SK-N-SH (cell line): ENCODE measurements around the gene RILPL1. TPM values are rescaled to one million over a fixed set of nuclear protein-coding genes. Genes with fewer than 3 reads are reported as not detected.

Experiments used
- CTCF ChIA-PET: fragments of 300-600, 350-600 bp; formaldehyde crosslinking; extraction: SDS; loops from one replicate; lab custom pipeline; 2021; lab: Yijun Ruan, JAX
- POLR2A ChIA-PET: fragments of 350-600 bp; sonication (Branson Sonifier 250); formaldehyde crosslinking; extraction: SDS; loops from one replicate; lab custom pipeline; 2020; ENCODE audit warnings: antibody characterized with exemption, inconsistent platforms; lab: Yijun Ruan, JAX
- DNase-seq: peaks from one replicate; pipeline ENCODE4 v3.0.0; 2012
- H2AFZ ChIP-seq: fragments of 200-600 bp; sonication (generic); 2 replicates; pipeline ENCODE4 v1.8.1; 2016; ENCODE audit warnings: antibody characterized with exemption, mild to moderate bottlenecking, low read depth
- H3F3A ChIP-seq: fragments of 200-600 bp; sonication (generic); replicated peaks from 2 replicates; pipeline ENCODE3; 2016; ENCODE audit warnings: antibody characterized with exemption, mild to moderate bottlenecking; ENCODE audit not compliant: insufficient read depth
- H3K27ac ChIP-seq, 2 experiments: fragments of 200-500 bp in 1 of 2; fragments of 200-600 bp in 1 of 2; sonication (Bioruptor generic) in 1 of 2; sonication (generic), shearing (Covaris generic) in 1 of 2; 2 replicates each; pipeline versions ENCODE4 v1.5.1 to v1.6.1; 2014 to 2016; ENCODE audit warnings: low read depth in 2 of 2, inconsistent platforms in 1 of 2, low read length in 1 of 2, mild to moderate bottlenecking in 1 of 2, mixed read lengths in 1 of 2
- H3K27me3 ChIP-seq: fragments of 200-600 bp; sonication (generic), shearing (Covaris generic); 2 replicates; pipeline ENCODE4 v1.6.1; 2016; ENCODE audit warnings: mixed run types; ENCODE audit not compliant: insufficient read depth
- H3K36me3 ChIP-seq, 2 experiments: fragments of 200-500 bp in 1 of 2; fragments of 200-600 bp in 1 of 2; sonication (Bioruptor generic) in 1 of 2; sonication (generic) in 1 of 2; replicated peaks in 1 of 2; 2 replicates each; pipeline versions ENCODE3 to v1.5.1; 2014 to 2016; ENCODE audit warnings: low read length in 1 of 2, mild to moderate bottlenecking in 1 of 2; ENCODE audit not compliant: insufficient read depth in 2 of 2, control insufficient read depth in 1 of 2
- H3K4me1 ChIP-seq, 2 experiments: fragments of 200-500 bp in 1 of 2; fragments of 200-600 bp in 1 of 2; sonication (Bioruptor generic) in 1 of 2; sonication (generic), shearing (Covaris generic) in 1 of 2; 2 replicates each; pipeline versions ENCODE4 v1.5.1 to v1.6.1; 2014 to 2016; ENCODE audit warnings: low read depth in 1 of 2, low read length in 1 of 2, mixed run types in 1 of 2; ENCODE audit not compliant: insufficient read depth in 2 of 2, control insufficient read depth in 1 of 2
- H3K4me2 ChIP-seq: fragments of 200-600 bp; sonication (generic), shearing (Covaris generic); 2 replicates; pipeline ENCODE4 v1.6.1; 2017; ENCODE audit warnings: mixed run types
- H3K4me3 ChIP-seq, 2 experiments: fragments of 200-500 bp in 1 of 2; fragments of 200-600 bp in 1 of 2; sonication (Bioruptor generic) in 1 of 2; sonication (generic), shearing (Covaris generic) in 1 of 2; 2 replicates each; pipeline versions ENCODE4 v1.5.1 to v1.8.1; 2014 to 2016; ENCODE audit warnings: low read depth in 2 of 2, inconsistent platforms in 1 of 2, low read length in 1 of 2, mild to moderate bottlenecking in 1 of 2, mixed read lengths in 1 of 2, moderate library complexity in 1 of 2
- H3K79me2 ChIP-seq: fragments of 200-600 bp; sonication (generic); 2 replicates; pipeline ENCODE4 v1.8.1; 2017; ENCODE audit warnings: mild to moderate bottlenecking; ENCODE audit not compliant: insufficient read depth
- H3K9ac ChIP-seq: fragments of 200-600 bp; sonication (generic); 2 replicates; pipeline ENCODE4 v1.6.1; 2017; ENCODE audit warnings: mixed run types
- H3K9me2 ChIP-seq: fragments of 200-600 bp; sonication (generic); 2 replicates; pipeline ENCODE4 v1.6.1; 2017; ENCODE audit warnings: mixed run types
- H3K9me3 ChIP-seq: fragments of 200-600 bp; sonication (generic); 2 replicates; pipeline ENCODE4 v1.6.1; 2017; ENCODE audit warnings: mixed run types, mild to moderate bottlenecking, moderate library complexity
- H4K20me1 ChIP-seq: fragments of 200-600 bp; sonication (generic); 2 replicates; pipeline ENCODE4 v1.6.1; 2017; ENCODE audit warnings: mild to moderate bottlenecking, mixed run types; ENCODE audit not compliant: insufficient read depth
- CHD2 ChIP-seq: fragments of 150-350 bp; IDR thresholded peaks from 2 replicates; pipeline ENCODE4 v1.6.1; 2018; ENCODE audit warnings: low read length; ENCODE audit not compliant: partially characterized antibody
- EZH2phosphoT487 ChIP-seq: fragments of 200-600 bp; sonication (generic); IDR thresholded peaks from 2 replicates; pipeline ENCODE4 v1.6.1; 2017; ENCODE audit warnings: low read depth, mixed run types, mild to moderate bottlenecking, antibody characterized with exemption, moderate library complexity, borderline replicate concordance
- FOSL2 ChIP-seq: IDR thresholded peaks from 2 replicates; pipeline ENCODE4 v1.4.0; 2012; ENCODE audit warnings: low read depth, mild to moderate bottlenecking, moderate library complexity, borderline replicate concordance
- FOXM1 ChIP-seq: IDR thresholded peaks from 2 replicates; pipeline ENCODE4 v1.4.0; 2012; ENCODE audit warnings: low read depth, mild to moderate bottlenecking
- IRF3 ChIP-seq: fragments of 150-350 bp; IDR thresholded peaks from 2 replicates; pipeline ENCODE4 v1.6.1; 2016; ENCODE audit warnings: mild to moderate bottlenecking, low read depth, low read length
- PBX3 ChIP-seq: IDR thresholded peaks from 2 replicates; pipeline ENCODE4; 2012
- REST ChIP-seq: IDR thresholded peaks from 2 replicates; pipeline ENCODE4 v1.6.1; 2012; ENCODE audit warnings: mild to moderate bottlenecking, low read depth, low read length, moderate library complexity
- SIN3A ChIP-seq: IDR thresholded peaks from 2 replicates; pipeline ENCODE4 v1.6.1; 2012; ENCODE audit warnings: low read depth, mild to moderate bottlenecking, low read length, moderate library complexity, borderline replicate concordance
- SMC3 ChIP-seq: IDR thresholded peaks from 2 replicates; pipeline ENCODE4 v1.6.1; 2012; ENCODE audit warnings: low read depth, low read length, improper control_type of control experiment
- TCF12 ChIP-seq: IDR thresholded peaks from 2 replicates; pipeline ENCODE4 v1.4.0; 2012
- TEAD4 ChIP-seq: IDR thresholded peaks from 2 replicates; pipeline ENCODE4 v1.4.0; 2012; ENCODE audit warnings: mild to moderate bottlenecking, borderline replicate concordance; ENCODE audit not compliant: insufficient read depth
- USF1 ChIP-seq: IDR thresholded peaks from 2 replicates; pipeline ENCODE4 v1.4.0; 2012; ENCODE audit warnings: low read depth, borderline replicate concordance
- USF2 ChIP-seq: fragments of 150-350 bp; IDR thresholded peaks from 2 replicates; pipeline ENCODE4 v1.6.1; 2017; ENCODE audit warnings: antibody characterized with exemption, low read length, low read depth, borderline replicate concordance
- ZBTB33 ChIP-seq: IDR thresholded peaks from 2 replicates; pipeline ENCODE4 v1.4.0; 2012; ENCODE audit warnings: low read depth, borderline replicate concordance
- WGBS: methylation state at CpG from one replicate; pipeline ENCODE4 v1.1.6; 2017; ENCODE audit warnings: low lambda C conversion rate; 5-methylcytosine and 5-hydroxymethylcytosine counted together
- polyA plus RNA-seq, 3 experiments: library from polyadenylated mRNA; depleted of rRNA; stranded (reverse); fragments of >200 nt; gene quantifications; 2 replicates each; pipeline ENCODE4 v1.2.3, GENCODE V29; 2012

RILPL1 gene
- polyA plus RNA-seq, 1 of the 3 experiments (the other 2 are of a cell fraction) = 32.6 TPM

GRCh38 chr12:123532019-123532418 is 1.5 kb downstream of the RILPL1 start:
- H3K9ac ChIP-seq = peak overlapping the region; percentile 74; the same call in 1 of the 2 replicates

More at GRCh38 chr12:123532019-123532418, 1.5 kb downstream of the RILPL1 start:
- Histone ChIP-seq H3K4me1 (peaks cover 5 to 24% of the 10 kb centered on the region in 2 experiments; a peak in 1 of 4 replicates), H3K4me2 (peak overlapping the region; percentile 97), H3K27ac (no peak overlapping the region), H3K27me3 (no peaks in the 10 kb centered on the region), H3K4me3 (peak overlapping the region; percentile 71 to 85; a peak in 3 of 4 replicates), H3K36me3 (peaks cover 2 to 6% of the 10 kb centered on the region in 2 experiments), H3K9me3 (no peaks in the 10 kb centered on the region), H3K9me2 (no peaks in the 10 kb centered on the region), H3F3A (no peaks in the 10 kb centered on the region), H3K79me2 (peaks cover 62% of the 10 kb centered on the region), H2AFZ (no peak overlapping the region), H4K20me1 (0 out of 2 replicates have a peak, but pooled peaks cover 6% of the 10 kb centered on the region)
- WGBS = 30% methylated on average over 1 of the region's 1 CpG
- TF ChIP-seq TEAD4 = no peak
- TF ChIP-seq FOXM1 = no peak
- no peak for TF ChIP-seq PBX3
- TF ChIP-seq FOSL2 = no peak
- no peak for TF ChIP-seq SMC3
- no peak for TF ChIP-seq TCF12
- no peak for TF ChIP-seq SIN3A
- no peak for TF ChIP-seq CHD2
- no peak for TF ChIP-seq ZBTB33
- TF ChIP-seq USF1 = no peak
- TF ChIP-seq EZH2phosphoT487 = no peak
- no peak for TF ChIP-seq USF2
- TF ChIP-seq IRF3 = no peak
- TF ChIP-seq REST = no peak
- ChIA-PET CTCF (interaction anchor here (1.4 to 1.7 kb wide), 2 partner anchors 10 to 166 kb away, joined by 5 read pairs; no protein-coding TSS in a partner anchor), POLR2A (interaction anchor here (0.6 kb wide), 1 partner anchor 34 kb away, joined by 3 read pairs; no protein-coding TSS in a partner anchor)
- no peak for DNase-seq
